Measurements from ENCODE around the gene KLC1.
"Not testable (repeated sequence)": the region's sequence is repeated elsewhere in the genome, so short reads cannot be mapped to it uniquely, and the experiment has no call there.

Gene KLC1

GRCh38 chr14:103662591-103662990 is 33.6 kb downstream of the KLC1 start:
- DNase-seq = no peak

- no peak for DNase-seq
Observed at GRCh38 chr14:103663506-103663905, 34.5 kb downstream of the KLC1 start.

DNA sequence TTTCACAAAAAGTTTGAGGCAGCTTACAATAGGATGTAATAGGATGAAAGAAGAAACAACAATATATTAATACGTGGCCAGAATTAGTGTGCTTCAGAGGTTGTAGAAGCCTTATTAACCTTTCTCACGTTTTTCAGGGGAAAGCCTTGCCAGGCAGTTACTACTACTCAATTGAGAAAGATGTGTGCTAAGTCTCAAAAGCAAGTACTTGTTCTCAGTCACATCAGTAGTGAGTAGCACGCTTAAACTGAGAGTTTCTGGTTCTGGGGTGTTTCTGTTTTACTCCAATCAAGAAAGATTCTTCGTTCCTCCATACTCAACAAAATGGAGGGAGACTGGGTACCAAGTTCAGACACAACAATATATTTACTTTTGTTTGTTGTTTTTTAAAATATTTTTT is 38.7 kb downstream of the KLC1 start:
- no peak for DNase-seq

DNA sequence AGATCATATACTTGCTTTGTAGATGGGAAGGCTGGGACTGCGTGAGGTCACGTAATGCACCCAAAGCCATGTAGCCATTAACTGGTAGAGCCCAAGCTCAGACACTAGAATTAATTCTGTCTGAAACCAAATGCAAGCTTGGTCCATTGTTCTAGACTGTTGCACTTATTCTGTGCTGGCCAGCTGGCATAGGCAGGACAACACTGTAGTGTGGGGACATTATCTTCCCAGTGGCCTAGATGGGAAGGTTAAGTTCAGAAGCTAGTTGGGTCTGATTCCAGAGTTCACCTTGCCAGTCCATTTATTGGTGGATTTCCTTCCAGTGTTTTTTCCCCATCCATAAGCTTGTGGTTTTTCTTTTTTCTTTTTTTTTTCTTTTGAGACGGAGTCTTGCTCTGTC is 39.1 kb downstream of the KLC1 start:
- DNase-seq = no peak

GRCh38 chr14:103669370-103669769 is 40.4 kb downstream of the KLC1 start:
- no peak for DNase-seq

DNA sequence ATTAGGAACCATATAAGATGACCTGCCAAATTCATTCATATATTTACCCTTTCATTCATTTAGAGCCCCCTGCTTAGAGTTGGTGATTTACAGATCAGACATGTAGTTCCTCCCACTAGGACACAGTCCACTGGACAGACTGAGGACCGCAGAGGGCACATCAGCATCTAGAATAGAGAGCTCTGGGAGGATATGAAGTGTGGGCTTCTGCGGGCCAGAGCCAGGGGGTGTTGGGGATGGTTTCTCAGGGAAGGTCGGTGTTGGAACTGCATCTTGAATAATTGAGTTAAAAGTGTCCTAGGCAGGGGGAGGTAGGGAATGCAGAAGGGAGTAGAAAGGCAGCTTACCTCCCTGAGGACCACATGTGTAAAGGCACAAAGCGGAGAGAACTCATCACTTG is 42.9 kb downstream of the KLC1 start:
- no peak for DNase-seq

GRCh38 chr14:103675957-103676356 is 46.9 kb downstream of the KLC1 start:
- no peak for DNase-seq

DNA sequence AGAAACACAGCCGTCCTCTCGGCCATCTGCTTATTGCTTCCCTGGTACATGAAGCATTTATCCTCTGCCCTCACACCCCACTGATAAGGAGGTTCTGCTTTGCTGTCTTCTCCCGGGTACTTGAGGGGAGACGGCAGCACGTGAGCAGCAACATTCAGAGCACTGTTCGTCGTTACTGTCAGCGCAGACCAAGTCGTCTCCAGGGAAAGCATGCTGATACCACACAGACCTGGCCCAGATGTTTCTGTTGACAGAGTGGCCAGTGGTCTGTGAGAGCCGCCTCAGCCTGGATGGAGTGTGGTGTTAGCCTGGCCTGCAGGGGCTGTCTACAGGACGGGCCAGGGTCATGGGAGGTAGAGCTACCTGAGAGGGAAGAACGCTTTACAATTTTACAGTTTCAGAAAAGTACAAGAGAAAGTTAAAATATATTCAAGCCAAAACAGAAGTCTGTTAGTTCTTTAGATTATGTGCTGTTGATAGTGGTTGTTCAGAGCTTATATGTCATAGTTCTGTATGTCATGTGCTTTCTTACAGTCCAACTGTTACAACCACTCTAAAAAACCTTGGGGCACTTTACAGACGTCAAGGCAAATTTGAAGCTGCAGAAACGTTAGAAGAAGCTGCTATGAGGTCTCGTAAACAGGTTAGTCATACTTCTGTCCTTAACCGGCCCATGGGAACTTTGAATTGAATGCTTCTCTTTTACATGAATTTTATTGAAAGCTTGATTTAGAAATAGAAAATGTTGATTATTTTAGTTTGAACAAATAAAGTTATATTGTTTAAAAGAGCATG is 48.1 kb downstream of the KLC1 start:
- no peak for DNase-seq

DNA sequence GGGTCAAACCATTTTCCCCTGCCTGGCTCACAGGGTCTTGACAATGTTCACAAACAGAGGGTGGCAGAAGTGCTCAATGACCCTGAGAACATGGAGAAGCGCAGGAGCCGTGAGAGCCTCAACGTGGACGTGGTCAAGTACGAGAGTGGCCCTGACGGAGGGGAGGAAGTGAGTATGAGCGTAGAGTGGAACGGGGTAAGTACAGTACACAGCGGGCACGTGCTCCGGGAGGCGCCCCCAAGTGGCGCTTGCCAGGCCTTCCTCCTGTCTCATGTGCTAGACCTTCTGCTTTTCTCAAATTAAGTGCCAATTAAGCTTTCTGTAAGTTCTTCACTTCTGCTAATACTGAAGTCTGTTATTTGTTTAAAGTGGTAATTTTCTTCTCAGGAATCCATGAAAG is 50.3 kb downstream of the KLC1 start:
- DNase-seq = peak; percentile 2

DNA sequence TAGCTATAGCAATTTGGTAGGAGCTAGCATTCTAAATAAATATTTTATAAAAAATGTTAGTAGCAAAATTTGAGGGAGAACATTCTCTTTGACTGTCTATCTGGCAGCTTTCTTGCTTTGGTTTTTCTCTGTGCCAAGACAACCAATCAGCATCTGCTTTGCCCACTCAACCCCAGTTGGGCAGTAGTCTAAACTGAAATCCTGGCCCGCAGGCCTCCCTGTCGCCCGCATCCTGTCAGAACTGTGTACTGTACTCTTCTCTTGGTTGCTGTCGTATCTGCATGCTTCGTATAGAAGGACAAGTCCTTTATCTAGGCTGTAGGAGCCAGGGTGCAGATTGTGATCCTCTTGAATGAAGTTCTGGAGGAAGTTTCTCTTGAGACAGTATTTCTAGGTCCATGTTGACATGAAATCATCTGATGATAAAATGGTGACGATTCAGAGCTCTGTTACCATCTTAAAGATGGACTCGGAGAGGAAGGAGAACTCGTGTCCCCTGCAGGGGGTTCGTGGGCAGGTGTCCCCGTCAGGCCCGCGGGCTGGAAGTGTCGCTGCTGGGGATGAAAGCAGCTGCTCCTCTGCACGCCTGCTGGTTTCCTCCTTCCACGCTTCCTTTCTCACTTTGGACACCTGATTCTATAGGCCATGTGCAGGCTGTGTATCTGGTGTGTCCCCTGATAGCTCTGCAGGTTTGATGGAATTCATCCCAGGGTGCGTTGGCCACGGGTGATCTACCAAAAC is 51.6 kb downstream of the KLC1 start:
- DNase-seq = no peak

- no peak for DNase-seq
Observed at GRCh38 chr14:103683139-103683538, 54.1 kb downstream of the KLC1 start.

- no peak for DNase-seq
Observed at GRCh38 chr14:103684471-103684870, 55.5 kb downstream of the KLC1 start.

DNA sequence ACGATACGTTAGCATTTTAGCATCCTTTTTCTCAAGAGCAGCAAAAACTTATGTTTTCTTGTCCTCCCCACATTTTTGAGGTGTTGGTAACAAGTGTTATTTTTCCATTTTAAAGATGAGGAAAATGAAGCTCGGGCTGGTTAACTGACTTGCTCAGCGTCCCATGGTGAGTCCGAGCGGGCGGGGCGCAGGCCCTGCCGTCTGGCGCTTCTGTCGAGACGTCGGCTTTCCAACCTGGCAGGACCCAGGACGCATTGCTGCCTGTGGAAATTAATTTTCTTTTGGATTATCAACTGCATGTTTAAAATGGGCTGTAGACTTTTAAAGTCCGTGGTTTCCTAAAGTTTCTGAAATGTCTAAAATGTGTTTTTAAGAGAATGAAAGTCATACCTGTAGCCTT is 55.9 kb downstream of the KLC1 start:
- no peak for DNase-seq

DNA sequence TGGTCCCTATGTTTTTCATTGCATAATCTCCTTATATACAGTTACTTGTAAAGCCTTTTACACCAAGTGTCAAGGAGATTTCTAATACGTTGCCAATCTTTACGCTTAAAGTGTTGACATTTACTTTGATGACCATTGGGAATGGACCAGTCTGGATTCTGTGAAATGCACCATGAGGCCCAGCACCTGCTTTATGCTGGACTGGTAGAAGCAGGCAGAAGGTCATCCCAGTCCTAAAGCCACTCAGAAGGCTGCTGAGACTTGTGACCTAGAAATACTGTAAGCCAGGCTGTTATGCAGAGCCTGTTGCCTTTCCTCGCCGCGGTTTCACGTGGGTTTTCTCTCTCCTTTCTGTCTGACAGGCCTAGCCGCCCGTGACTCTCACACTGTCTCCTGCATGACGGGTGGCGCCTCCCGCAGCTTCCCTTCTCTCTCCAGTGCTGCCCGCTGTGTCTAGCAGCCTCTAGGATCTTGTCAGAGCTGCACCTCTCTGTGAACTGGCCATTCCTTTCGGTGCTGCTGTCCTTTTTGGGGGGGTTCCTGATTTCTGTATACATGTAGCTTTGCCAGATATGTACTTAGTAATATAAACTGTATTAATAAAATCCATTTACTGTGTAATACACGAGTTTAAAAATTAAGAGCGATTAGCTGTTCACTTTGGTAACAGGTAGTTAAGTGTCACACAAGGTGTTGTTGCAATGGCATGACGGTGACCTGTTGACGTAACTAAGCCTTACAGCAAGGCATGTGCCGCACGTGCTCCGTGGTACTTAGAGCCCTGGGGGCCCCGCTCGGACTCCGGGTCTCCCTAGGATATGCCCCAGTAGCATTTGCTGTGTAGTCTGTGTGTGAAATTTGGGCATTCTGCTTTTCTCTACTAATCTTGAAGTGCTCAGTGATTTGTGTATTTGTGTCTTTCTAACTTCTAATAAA is 56.5 kb downstream of the KLC1 start:
- DNase-seq = no peak

DNA sequence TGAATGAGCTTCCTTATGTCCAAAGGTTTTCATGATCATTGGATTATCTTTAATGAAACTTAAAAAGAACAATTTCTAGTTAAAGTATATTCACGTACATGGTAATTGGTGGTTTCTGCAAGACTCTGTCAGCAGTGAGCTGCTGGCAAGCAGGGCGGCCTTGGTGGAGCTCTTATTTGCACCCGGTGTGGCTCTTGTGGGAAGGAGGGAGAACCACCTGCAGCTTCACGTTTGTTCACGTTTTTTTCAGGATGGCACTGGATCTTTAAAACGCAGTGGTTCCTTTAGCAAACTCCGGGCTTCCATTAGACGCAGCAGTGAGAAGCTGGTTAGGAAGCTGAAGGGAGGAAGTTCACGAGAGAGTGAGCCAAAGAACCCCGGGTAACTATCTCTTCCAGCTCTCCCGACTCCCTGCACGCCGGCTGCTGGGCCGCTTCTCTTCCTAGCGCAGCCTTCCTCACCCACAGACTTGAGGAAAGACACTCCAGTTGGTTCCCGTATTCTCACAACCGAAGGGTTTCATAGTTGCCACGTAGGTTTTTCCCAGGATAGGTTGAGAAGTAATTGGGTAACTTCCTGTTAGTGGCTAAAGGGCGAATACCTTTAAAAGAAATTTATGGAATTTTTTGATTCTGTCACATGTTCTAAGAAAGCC is 57.9 kb downstream of the KLC1 start:
- DNase-seq = no peak

GRCh38 chr14:103687712-103688111 is 58.7 kb downstream of the KLC1 start:
- DNase-seq = no peak

DNA sequence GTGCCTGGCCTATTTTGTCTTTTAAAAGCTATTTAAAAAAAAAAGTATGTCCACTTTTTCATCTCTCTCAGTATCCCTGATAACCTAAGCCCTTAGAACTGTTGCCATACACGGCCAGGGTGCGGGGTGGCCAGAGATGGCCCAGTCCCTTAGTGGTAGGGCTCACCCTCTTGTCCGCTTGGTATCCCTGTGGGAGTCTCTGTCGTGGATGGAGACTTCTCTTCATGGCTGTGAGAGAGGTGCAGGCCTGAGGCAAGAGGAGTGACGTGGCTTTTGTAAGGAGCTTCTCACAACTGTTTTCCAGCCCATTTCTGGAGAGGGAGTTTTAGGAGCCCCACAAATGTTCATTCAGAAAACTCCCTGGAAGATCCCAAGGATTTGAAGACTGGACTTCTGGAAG is 59.4 kb downstream of the KLC1 start:
- no peak for DNase-seq

DNA sequence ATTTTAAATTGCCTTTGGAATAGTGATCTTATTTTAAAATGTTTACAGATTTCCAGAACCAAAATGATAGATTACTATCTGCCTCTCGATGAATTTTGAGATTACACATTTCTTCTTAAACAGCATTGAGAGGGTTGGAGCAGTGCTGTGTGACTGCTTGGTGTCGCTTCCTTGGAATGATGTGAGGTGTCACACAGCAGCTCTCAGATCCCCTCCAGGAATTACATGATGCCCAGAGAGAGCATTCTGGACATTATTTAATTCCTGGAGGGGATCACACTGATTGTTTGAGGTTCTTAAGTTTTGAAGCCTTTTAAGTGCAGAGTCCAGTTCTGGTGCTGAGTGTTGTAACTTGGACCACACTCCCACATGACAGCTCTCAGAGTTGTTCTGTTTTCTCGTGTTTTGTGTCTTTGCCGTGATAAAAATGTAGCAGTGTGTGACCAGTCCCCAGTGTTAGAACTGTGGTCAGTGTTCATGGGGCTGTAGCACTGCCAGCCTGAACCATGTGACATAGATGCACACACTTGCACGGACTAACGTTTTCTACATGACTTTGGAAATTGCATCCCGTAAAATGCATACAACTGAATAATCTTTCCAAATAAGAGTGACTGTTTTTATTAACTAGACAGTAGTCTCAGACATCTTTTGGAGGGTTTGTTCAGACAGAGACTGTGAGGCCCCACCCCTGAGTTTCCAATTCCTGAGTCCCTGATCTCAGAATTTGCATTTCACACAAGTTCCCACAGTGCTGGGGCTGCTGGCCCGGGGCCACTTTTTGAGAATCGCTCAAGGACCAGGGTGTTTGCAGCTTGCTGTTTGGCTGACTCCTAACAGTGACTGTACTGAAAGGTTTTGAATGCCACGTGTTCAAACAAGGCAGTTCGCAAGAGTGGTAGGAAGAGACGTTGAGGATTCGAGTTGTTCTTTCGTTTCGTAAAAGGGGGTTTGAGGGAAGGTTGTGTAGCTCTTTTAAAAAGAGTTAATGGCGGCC is 60.2 kb downstream of the KLC1 start:
- DNase-seq = no peak

GRCh38 chr14:103690332-103690731 is 61.3 kb downstream of the KLC1 start:
- DNase-seq = no peak

GRCh38 chr14:103691655-103692054 is 62.6 kb downstream of the KLC1 start:
- not testable (repeated sequence) for DNase-seq

- DNase-seq = no peak
Observed at GRCh38 chr14:103692159-103692558, 63.1 kb downstream of the KLC1 start.

DNA sequence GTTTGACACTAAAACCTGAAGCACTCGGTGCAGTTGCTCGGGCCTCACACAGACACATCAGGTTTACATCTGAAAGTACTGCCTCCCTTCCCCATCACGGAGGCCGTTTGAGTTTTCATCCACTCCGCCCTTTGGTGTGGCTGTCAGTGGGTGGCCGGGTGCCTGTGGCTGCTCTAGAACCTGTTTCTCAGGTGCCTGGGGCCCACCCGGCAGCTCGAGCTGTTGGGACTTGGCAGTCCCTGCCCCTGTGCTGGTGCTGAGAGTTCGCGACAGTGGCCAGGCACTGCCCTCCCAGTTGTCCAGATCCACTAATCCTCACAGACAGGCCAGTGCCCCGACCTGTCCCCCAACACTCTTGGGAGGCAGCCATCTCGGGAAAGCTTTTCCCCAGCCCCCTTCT is 63.9 kb downstream of the KLC1 start:
- DNase-seq = no peak

All from NCI-H748 treated with DMSO at 0.1 percent for 48 hours (cell line).